Central memory CD8-positive, alpha-beta T cell (primary cell): ENCODE results near the gene CUTC.

Experiments used
- ATAC-seq: fragments of 150-1000 bp; cut with Tn5 transposase; replicated peaks from 2 replicates; pipeline ENCODE4 v1.10.0; 2022; ENCODE audit warnings: mild to moderate bottlenecking, moderate FRiP score, moderate number of reproducible peaks; ENCODE audit not compliant: poor library complexity, severe bottlenecking; ENCODE audit errors: extremely low read depth
- DNase-seq, 2 donors: peaks; one replicate each; pipeline ENCODE4 v3.0.0; 2021; ENCODE audit warnings: low spot score in 2 of 2
- H3K27ac Mint-ChIP-seq: one replicate; pipeline ENCODE4 v1.8.0; 2022; ENCODE audit warnings: low read depth, mild to moderate bottlenecking, moderate library complexity, mixed read lengths
- H3K27me3 Mint-ChIP-seq: one replicate; pipeline ENCODE4 v1.8.0; 2022; ENCODE audit warnings: mixed read lengths
- H3K36me3 Mint-ChIP-seq: one replicate; pipeline ENCODE4 v1.8.0; 2022; ENCODE audit warnings: mild to moderate bottlenecking, moderate library complexity, mixed read lengths; ENCODE audit not compliant: insufficient read depth
- H3K4me1 Mint-ChIP-seq: one replicate; pipeline ENCODE4 v1.8.0; 2022; ENCODE audit warnings: mixed read lengths
- H3K4me3 Mint-ChIP-seq: one replicate; pipeline ENCODE4 v1.8.0; 2022; ENCODE audit warnings: mild to moderate bottlenecking, moderate library complexity, mixed read lengths
- H3K9me3 Mint-ChIP-seq: one replicate; pipeline ENCODE4 v1.8.0; 2022; ENCODE audit warnings: mixed read lengths

CUTC gene, protein sequence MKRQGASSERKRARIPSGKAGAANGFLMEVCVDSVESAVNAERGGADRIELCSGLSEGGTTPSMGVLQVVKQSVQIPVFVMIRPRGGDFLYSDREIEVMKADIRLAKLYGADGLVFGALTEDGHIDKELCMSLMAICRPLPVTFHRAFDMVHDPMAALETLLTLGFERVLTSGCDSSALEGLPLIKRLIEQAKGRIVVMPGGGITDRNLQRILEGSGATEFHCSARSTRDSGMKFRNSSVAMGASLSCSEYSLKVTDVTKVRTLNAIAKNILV

GRCh38 chr10:99732033-99732842 is at the start of gene CUTC, which contains the start of gene COX15:
TSS of gene CUTC (plus strand) at chr10:99732234. CDS start at chr10:99732349, 115 bp downstream.
TSS of gene COX15 (minus strand) at chr10:99732127. CDS start at chr10:99732049, 78 bp downstream.
- peaks cover 43% of the 10 kb centered on the region for H3K4me1 Mint-ChIP-seq
- peak within 1 kb of the TSS; percentile 100 for H3K4me3 Mint-ChIP-seq

DNA sequence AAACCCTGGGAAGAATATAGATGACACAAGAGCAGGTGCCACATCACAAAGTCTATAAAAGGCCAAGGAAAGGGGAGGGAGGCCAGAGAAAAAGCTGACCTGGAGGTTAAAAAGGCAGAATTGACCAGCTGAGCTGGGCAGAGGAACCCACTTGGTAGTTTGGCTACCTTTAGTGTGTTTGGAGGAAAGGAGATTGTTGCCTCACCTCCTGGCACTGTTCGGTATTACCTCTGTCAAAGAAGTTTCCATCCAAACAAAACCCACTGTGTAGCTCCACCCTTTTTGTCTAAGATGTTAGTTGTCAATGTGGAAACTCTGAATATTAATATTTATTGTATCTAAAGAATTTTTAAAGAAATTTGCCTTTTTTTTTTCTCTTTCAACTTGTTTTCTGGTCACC is 49.3 kb upstream of the CUTC start:
- H3K27me3 Mint-ChIP-seq: no peaks in the 10 kb centered on the region
- H3K36me3 Mint-ChIP-seq: peaks cover 11% of the 10 kb centered on the region
- H3K4me3 Mint-ChIP-seq: no peak overlapping the region
- no peaks in the 10 kb centered on the region for H3K4me1 Mint-ChIP-seq
- ATAC-seq (no peak), DNase-seq (no peak)
- no peak overlapping the region for H3K27ac Mint-ChIP-seq
- H3K9me3 Mint-ChIP-seq: no peaks in the 10 kb centered on the region

More at GRCh38 chr10:99732033-99732842, at the start of gene CUTC, which contains the start of gene COX15:
- peak within 1 kb of the TSS; percentile 99 for H3K27ac Mint-ChIP-seq
- H3K27me3 Mint-ChIP-seq: no peaks in the 10 kb centered on the region
- peaks cover 26% of the 10 kb centered on the region for H3K36me3 Mint-ChIP-seq
- ATAC-seq (peak; percentile 87), DNase-seq (peak; percentile 91)
- no peaks in the 10 kb centered on the region for H3K9me3 Mint-ChIP-seq

GRCh38 chr10:99685597-99685967 is 46.5 kb upstream of the CUTC start:
- no peaks in the 10 kb centered on the region for H3K9me3 Mint-ChIP-seq
- H3K27ac Mint-ChIP-seq: no peak overlapping the region
- ATAC-seq (no peak), DNase-seq (no peak)
- peaks cover 7% of the 10 kb centered on the region for H3K36me3 Mint-ChIP-seq
- H3K27me3 Mint-ChIP-seq: no peaks in the 10 kb centered on the region
- H3K4me3 Mint-ChIP-seq: no peak overlapping the region
- H3K4me1 Mint-ChIP-seq: no peaks in the 10 kb centered on the region

DNA sequence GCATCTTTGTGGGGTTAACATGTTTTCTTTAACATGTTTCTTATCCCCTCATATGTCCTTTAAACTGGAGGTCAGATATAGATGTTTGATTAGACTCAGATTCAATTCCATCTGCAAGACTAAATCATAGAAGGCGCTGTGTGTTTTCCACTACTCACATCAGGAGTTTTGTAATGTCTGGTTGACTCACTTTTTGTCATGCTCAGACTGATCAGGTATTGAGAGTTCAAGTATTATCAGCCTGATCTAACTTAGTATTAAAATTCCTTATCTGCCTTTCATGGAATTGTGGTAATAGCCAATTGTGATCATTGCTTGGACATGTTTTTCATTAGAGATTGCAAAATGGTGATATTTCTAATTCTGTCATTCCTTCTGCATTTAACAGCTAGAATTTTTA is 42.6 kb upstream of the CUTC start:
- no peaks in the 10 kb centered on the region for H3K9me3 Mint-ChIP-seq
- no peak overlapping the region for H3K4me3 Mint-ChIP-seq
- H3K36me3 Mint-ChIP-seq: peaks cover 9% of the 10 kb centered on the region
- H3K4me1 Mint-ChIP-seq: no peaks in the 10 kb centered on the region
- no peak for ATAC-seq
- H3K27me3 Mint-ChIP-seq: no peaks in the 10 kb centered on the region
- no peak for DNase-seq
- no peak overlapping the region for H3K27ac Mint-ChIP-seq

DNA sequence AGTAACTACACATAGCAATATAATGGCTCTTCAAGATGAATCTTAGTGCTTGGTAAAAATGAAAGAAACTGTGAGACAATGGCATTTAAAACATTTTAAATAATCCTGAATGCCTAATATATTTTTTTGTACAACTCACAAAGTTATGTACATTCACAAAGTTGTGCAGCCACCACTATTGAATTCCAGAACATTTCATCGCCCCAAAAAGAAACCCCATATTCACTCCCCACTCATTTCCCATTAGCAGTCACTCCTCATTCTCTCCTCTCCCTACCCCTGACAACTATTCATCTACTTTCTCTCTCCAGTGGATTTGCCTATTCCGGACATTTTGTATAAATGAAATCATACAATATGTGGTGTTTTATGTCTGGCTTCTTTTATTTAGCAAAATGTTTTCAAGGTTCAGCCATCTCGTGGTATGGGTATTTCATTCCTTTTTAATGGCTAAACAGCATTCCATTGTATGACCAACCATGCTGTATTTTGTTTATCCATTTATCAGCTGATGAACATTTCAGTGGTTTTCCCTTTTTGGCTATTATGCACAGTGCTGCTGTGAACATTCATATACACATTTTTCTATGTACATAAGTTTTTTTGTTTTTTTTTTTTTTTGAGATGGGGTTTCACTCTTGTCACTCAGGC is 38.0 kb upstream of the CUTC start:
- no peaks in the 10 kb centered on the region for H3K9me3 Mint-ChIP-seq
- no peak overlapping the region for H3K27ac Mint-ChIP-seq
- H3K36me3 Mint-ChIP-seq: peaks cover 20% of the 10 kb centered on the region
- no peaks in the 10 kb centered on the region for H3K27me3 Mint-ChIP-seq
- H3K4me3 Mint-ChIP-seq: no peak overlapping the region
- no peak for DNase-seq
- ATAC-seq: no peak
- H3K4me1 Mint-ChIP-seq: no peaks in the 10 kb centered on the region

DNA sequence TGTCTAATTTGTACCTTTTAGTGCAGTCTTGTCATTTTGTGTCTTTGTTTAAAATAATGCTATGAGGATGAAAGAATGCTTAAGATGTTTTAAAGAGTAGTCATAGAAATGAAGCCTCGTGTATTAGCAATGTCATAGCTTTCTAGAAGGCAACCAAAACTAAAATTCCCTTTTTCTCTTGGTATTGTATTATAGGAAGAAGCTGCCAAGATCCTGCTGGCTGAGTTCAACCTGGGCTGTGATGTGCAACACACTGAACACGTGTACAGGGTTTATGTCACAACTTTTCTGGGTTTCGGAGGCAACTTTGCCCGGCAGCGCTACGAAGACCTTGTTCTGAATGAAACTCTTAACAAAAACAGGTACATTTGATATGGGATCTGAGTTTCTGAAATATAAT is 36.3 kb upstream of the CUTC start:
- Mint-ChIP-seq H3K36me3 (peaks cover 24% of the 10 kb centered on the region), H3K4me1 (no peaks in the 10 kb centered on the region), H3K27me3 (no peaks in the 10 kb centered on the region), H3K4me3 (no peak overlapping the region), H3K27ac (no peak overlapping the region), H3K9me3 (no peaks in the 10 kb centered on the region)
- ATAC-seq (no peak), DNase-seq (no peak)

DNA sequence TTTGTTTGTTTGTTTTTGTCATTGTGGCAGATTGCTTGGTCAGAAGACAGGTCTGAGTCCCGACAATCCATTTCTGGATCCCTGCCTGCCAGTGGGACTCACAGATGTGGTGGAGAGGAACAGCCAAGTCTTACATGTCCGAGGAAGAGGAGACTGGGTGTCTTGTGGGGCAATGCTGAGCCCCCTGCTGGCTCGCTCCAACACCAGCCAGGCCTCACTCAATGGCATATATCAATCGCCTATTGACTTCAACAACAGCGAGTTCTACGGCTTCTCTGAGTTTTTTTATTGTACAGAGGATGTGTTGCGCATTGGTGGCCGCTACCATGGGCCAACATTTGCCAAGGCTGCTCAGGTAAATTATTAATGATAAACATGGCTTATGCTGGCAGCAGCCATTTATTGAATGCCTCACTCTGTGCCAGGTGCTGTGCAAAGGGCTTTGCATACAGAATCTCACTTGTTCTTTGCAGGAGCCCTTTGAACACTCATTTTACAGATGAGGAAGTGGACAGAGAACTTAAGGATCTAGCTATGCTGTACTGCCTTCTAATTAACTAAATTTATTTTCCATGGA is 33.4 kb upstream of the CUTC start:
- Mint-ChIP-seq H3K36me3 (peaks cover 34% of the 10 kb centered on the region), H3K27me3 (no peaks in the 10 kb centered on the region), H3K4me1 (no peaks in the 10 kb centered on the region), H3K4me3 (no peak overlapping the region), H3K9me3 (no peaks in the 10 kb centered on the region), H3K27ac (no peak overlapping the region)
- DNase-seq (no peak), ATAC-seq (no peak)

GRCh38 chr10:99700649-99701048 is 31.4 kb upstream of the CUTC start:
- peaks cover 35% of the 10 kb centered on the region for H3K36me3 Mint-ChIP-seq
- no peak overlapping the region for H3K4me3 Mint-ChIP-seq
- no peaks in the 10 kb centered on the region for H3K4me1 Mint-ChIP-seq
- no peak overlapping the region for H3K27ac Mint-ChIP-seq
- ATAC-seq (no peak), DNase-seq (no peak)
- H3K9me3 Mint-ChIP-seq: no peaks in the 10 kb centered on the region
- no peaks in the 10 kb centered on the region for H3K27me3 Mint-ChIP-seq

DNA sequence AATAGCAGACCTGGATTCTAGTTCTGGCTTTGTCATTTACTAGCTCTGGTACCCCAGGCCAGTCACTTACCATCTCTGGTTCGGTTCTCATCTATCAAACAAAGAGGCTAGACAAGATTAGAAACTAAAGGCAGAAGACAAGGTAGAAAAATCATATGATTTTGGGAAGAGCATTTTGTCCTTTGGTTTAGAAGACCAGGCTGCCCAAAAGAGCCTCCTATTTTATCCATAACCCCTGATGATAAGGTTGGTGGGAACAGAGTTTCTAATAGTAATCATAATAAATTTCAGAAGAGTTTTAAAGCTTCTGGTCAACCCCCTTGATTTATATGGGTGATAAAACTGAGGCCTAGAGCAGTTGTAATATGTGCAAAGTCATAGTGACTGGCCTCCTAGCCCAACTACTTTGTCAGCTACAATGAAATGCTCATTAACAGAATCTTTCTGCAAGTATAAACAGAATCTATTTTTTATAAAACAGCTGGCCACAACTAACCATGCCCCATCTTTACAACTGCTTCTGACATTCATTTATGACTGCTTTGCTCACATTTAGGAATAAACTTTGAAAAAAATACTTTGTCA is 23.5 kb upstream of the CUTC start:
- Mint-ChIP-seq H3K36me3 (peaks cover 21% of the 10 kb centered on the region), H3K27me3 (no peaks in the 10 kb centered on the region), H3K4me3 (no peak overlapping the region), H3K27ac (peak overlapping the region; percentile 46), H3K9me3 (no peaks in the 10 kb centered on the region), H3K4me1 (peaks cover 5% of the 10 kb centered on the region)
- ATAC-seq (no peak), DNase-seq (no peak)

DNA sequence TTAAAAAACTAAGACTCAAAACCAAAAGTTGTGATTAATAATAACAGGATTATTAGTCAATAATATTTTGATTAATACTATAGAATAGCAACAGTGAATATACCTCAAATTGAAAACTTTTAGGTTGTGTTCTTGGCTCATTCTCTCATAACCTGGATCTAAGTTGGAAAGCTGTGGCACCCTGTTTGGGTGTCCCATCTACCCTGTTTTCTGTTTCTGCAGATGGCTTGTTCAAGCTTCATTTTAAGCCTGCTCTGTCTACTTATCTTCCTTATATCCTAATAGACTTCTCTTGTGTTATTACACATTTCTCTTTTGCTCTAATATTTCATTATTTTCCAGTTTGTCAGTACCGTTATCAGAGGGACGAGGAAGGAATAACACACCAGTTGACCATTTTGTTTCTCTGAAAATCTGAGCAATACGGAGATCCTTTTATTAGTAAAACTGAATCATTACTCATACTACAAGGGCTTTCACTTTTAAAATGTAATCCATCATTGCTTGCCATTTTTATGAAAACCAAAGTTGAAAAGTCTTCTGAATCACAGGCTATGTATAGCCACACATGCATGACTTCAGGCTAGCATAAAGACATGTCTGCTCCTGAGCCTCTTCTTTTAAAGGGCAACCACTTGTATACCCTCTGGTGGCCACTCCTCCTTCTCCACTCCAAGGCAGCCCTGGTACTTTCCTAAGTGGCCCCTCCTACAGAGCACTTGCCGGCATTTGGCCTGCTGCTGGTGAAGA is 22.4 kb upstream of the CUTC start:
- DNase-seq (no peak), ATAC-seq (no peak)
- no peak overlapping the region for H3K27ac Mint-ChIP-seq
- peaks cover 5% of the 10 kb centered on the region for H3K4me1 Mint-ChIP-seq
- H3K27me3 Mint-ChIP-seq: no peaks in the 10 kb centered on the region
- H3K9me3 Mint-ChIP-seq: no peaks in the 10 kb centered on the region
- H3K4me3 Mint-ChIP-seq: no peak overlapping the region
- H3K36me3 Mint-ChIP-seq: peaks cover 29% of the 10 kb centered on the region

DNA sequence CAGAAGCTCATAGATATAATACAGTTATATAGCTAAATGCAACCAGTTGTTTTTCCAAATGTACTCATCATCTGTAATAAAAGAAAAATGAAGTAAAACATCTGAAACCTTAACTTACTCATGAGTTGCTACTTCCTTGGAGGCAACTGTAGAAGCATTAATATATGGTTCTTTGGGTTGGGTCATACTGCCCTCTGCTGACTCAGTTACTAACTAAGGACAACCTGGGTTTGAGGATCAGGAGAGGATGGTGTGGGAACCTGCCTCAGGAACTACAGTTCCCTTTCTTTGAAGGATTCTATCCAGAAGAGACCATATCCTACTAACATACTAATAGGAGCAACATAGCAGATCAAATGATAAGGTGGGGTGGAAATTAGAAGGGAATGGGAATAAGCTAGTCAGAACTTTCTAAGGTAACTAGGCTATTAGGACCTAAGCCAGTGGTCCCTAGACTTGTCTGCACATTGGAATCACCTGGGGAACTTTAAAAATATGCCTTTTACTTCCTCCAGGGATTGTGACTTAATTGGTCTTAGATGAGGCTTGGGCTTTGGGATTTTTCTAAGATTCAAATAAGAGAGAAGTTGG is 20.8 kb upstream of the CUTC start:
- H3K9me3 Mint-ChIP-seq: no peaks in the 10 kb centered on the region
- no peak for ATAC-seq
- peaks cover 5% of the 10 kb centered on the region for H3K4me1 Mint-ChIP-seq
- no peaks in the 10 kb centered on the region for H3K27me3 Mint-ChIP-seq
- H3K4me3 Mint-ChIP-seq: no peak overlapping the region
- H3K36me3 Mint-ChIP-seq: peaks cover 36% of the 10 kb centered on the region
- no peak for DNase-seq
- H3K27ac Mint-ChIP-seq: no peak overlapping the region
